Measurements from ENCODE around the gene DBP. TPM values are rescaled to one million over a fixed set of nuclear protein-coding genes. Genes with fewer than 3 reads are reported as not detected.

DBP gene
- total RNA-seq, 6 experiments from 2014 or later, result 1.8 to 11.6 (median 3.3) TPM

DNA sequence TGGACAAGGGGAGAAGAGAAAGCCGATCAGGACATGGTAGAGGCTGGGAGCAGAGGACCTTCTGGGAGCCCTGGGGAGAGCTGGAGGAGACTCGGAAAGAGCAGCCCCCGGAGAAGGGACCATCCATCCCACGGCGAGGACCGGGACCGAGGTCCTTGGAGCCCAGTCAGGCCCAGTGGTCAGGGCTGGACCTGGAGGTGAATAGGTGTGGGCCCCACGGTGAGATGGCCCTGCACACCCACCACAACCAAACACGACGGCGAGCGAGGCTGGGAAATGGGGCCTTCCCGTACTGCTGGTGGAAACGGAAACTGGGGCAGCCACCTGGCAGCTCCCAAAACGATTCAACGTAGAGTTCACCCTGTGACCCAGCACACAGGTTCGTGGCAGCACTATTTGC is 39.3 kb upstream of the DBP start:
- Histone ChIP-seq H3K27ac (no peak overlapping the region), H3K27me3 (no peaks in the 10 kb centered on the region), H3K9me3 (no peaks in the 10 kb centered on the region), H3K4me3 (no peak overlapping the region), H3K4me1 (peaks cover 0 to 6% (median 3%) of the 10 kb centered on the region in 4 donors), H3K36me3 (no peaks in the 10 kb centered on the region)
- intact Hi-C loops (cut with DNase I), result loop anchor here in 1 of 2 donors (10.0 kb wide), 3 partner anchors 58 to 158 kb away; partner anchors contain the start of gene HSD17B14
- WGBS (ENCODE audit: insufficient coverage, low coverage, low lambda C conversion rate, missing lambda C conversion rate), result 48% methylated on average over 4 of the region's 17 CpGs
- DNase-seq (no peak), ATAC-seq (no peak)
- TF ChIP-seq, protein P1, sequence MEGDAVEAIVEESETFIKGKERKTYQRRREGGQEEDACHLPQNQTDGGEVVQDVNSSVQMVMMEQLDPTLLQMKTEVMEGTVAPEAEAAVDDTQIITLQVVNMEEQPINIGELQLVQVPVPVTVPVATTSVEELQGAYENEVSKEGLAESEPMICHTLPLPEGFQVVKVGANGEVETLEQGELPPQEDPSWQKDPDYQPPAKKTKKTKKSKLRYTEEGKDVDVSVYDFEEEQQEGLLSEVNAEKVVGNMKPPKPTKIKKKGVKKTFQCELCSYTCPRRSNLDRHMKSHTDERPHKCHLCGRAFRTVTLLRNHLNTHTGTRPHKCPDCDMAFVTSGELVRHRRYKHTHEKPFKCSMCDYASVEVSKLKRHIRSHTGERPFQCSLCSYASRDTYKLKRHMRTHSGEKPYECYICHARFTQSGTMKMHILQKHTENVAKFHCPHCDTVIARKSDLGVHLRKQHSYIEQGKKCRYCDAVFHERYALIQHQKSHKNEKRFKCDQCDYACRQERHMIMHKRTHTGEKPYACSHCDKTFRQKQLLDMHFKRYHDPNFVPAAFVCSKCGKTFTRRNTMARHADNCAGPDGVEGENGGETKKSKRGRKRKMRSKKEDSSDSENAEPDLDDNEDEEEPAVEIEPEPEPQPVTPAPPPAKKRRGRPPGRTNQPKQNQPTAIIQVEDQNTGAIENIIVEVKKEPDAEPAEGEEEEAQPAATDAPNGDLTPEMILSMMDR (IDR thresholded peaks at IDR 0.05), result no peak
- no peak for TF ChIP-seq POLR2A (IDR thresholded peaks at IDR 0.05)

DNA sequence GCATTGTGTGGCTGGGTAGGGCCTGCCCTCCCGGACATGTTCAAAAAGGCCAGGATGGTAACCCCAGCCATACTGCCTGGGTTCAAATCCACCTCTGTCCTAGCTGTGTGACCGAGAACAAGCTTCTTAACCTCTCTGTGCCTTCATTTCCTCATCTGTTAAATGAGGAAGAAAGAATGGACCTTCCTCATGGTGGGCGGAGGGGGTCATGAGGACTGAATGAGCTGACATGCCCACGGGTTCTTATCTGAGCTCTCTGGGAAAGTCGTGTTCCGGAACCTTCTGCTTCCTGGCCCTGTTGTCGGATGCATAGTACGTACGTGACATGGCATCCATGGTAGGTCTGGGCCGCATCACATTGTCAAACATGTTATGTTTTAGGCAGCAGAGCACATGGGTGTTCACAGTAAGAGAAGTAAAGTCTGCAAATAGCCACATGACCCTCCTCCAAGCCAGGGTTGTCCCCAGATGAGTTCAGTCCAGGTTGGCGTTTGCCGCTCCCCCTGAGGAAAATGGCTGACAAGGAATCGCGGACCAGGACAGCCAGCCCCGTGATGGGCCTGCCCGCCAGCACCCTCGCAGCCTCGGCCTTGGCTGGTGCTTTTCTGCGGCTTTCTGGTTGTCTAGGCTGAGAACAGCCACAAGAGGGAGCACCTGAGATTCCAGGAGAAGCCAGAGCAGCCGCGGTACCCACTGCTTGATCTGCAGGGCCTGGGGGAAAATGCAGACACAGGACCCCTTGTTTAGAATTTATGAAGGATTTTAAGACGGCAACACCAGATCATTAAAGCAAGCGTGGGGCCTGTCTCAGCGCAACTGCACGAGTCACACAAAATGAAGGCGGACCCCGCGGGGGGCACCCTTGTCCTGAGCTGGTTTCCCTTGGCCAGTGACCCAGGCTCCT is 38.0 kb upstream of the DBP start:
- no peaks in the 10 kb centered on the region for H3K9me3 ChIP-seq
- DNase-seq, result peak; percentile 77 to 81 (median 79)
- H3K27ac ChIP-seq, result peak overlapping the region; percentile 8 to 54 (median 43)
- H3K27me3 ChIP-seq, result no peaks in the 10 kb centered on the region
- peaks cover 0 to 6% (median 3%) of the 10 kb centered on the region in 4 donors for H3K4me1 ChIP-seq
- no peaks in the 10 kb centered on the region for H3K36me3 ChIP-seq
- peak; percentile 83 to 94 (median 91) for ATAC-seq
- WGBS (ENCODE audit: insufficient coverage, low coverage, low lambda C conversion rate, missing lambda C conversion rate), result 37% methylated on average over 16 of the region's 28 CpGs
- intact Hi-C loops (cut with DNase I), result loop anchor here in 1 of 2 donors (10.0 kb wide), 3 partner anchors 60 to 160 kb away; partner anchors contain the start of gene HSD17B14
- TF ChIP-seq, protein P1 (IDR thresholded peaks at IDR 0.05), result peak; percentile 85 to 91 (median 87)
- no peak for TF ChIP-seq POLR2A (IDR thresholded peaks at IDR 0.05)
- H3K4me3 ChIP-seq, result no peak overlapping the region

DNA sequence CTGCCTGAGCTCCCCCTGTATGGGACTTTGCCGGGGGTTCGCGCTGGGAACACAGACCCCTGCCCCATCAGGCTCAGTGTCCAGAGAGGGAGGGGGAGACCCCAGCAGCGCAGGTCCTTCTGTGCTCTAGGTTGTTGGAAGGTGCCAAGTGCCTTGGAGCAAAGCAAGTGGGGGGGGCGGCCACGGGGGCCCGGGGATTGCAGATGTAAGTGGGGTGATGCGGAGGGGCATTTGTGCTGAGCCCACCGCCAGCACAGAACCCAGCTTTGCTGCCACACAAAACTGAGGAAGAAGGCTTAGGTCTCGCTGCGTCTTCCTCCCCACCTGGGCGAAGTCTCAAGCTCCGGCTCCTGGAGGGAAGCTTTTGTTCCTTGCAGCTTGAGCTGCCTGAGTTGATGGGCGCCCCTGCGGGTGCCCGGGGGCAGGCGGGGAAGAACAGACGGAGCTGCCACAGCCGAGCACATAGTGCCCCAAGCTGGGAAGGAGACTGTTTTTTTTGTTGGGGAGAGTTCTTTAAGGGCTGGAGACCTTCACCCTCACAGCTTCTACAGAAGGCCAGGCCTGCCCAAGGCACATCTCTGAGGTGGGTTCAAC is 37.1 kb upstream of the DBP start:
- H3K4me1 ChIP-seq, result peaks cover 0 to 6% (median 3%) of the 10 kb centered on the region in 4 donors
- H3K27ac ChIP-seq, result peak overlapping the region in 2 of 3 donors; percentile 43 to 54
- no peaks in the 10 kb centered on the region for H3K27me3 ChIP-seq
- no peaks in the 10 kb centered on the region for H3K9me3 ChIP-seq
- TF ChIP-seq, protein P1 (IDR thresholded peaks at IDR 0.05), result no peak
- TF ChIP-seq POLR2A (IDR thresholded peaks at IDR 0.05), result no peak
- H3K36me3 ChIP-seq, result no peaks in the 10 kb centered on the region
- DNase-seq (no peak), ATAC-seq (no peak)
- intact Hi-C loops (cut with DNase I), result loop anchor here in 1 of 2 donors (10.0 kb wide), 3 partner anchors 60 to 160 kb away; partner anchors contain the start of gene HSD17B14
- WGBS (ENCODE audit: insufficient coverage, low coverage, low lambda C conversion rate, missing lambda C conversion rate), result 78% methylated on average over 12 of the region's 19 CpGs
- no peak overlapping the region for H3K4me3 ChIP-seq

DNA sequence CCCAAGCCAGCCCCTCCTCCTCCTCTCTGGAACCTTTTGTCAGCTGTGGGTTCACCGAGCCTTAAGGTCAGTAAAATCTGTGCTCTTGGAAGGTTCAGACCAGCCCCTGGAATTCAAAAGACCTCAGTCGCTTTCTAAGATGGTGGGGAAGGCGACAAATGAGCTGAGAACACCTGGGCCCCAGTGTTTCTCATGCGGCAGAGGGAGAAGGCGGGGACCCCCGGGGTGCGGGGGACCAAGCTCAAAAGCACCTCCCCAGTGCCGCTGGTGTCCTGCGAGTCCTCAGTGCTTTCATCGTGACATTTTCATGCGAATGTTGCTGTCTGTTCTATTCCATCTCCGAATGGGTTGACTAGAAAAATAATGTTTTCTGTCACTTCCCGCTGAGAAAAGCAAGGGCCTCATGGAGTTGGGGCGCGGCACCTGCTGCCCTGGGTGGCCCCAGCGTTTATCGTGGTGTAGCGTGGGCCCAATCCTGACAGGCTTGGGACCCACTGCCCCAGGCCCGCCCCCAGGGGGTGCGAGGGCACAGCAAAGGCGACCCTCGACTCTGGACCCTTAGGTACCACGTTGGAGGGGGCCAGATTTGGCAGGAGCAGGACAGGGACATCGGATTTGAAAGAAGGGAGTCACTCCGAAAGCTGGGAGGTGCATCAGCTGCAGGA is 36.4 kb upstream of the DBP start:
- no peak overlapping the region for H3K27ac ChIP-seq
- peaks cover 0 to 6% (median 3%) of the 10 kb centered on the region in 4 donors for H3K4me1 ChIP-seq
- intact Hi-C loops (cut with DNase I), result loop anchor here in 1 of 2 donors (10.0 kb wide), 3 partner anchors 61 to 161 kb away; partner anchors contain the start of gene HSD17B14
- no peak for DNase-seq
- H3K9me3 ChIP-seq, result no peaks in the 10 kb centered on the region
- no peak overlapping the region for H3K4me3 ChIP-seq
- WGBS (ENCODE audit: insufficient coverage, low coverage, low lambda C conversion rate, missing lambda C conversion rate), result 43% methylated on average over 6 of the region's 25 CpGs
- no peak for ATAC-seq
- no peaks in the 10 kb centered on the region for H3K27me3 ChIP-seq
- no peak for TF ChIP-seq POLR2A (IDR thresholded peaks at IDR 0.05)
- H3K36me3 ChIP-seq, result no peaks in the 10 kb centered on the region
